HG02759 (cell line): ENCODE results near the gene RNF138.
A peak's percentile ranks its signal among the peaks of the same experiment; 100 is the strongest.
"Not testable (repeated sequence)": the region's sequence is repeated elsewhere in the genome, so short reads cannot be mapped to it uniquely, and the experiment has no call there.

Experiments
- ATAC-seq: cut with Tn5 transposase; IDR thresholded peaks from one replicate; pipeline ENCODE4 v1.9.1; 2021; ENCODE audit warnings: mild to moderate bottlenecking, moderate library complexity; ENCODE audit not compliant: unreplicated experiment

RNF138 gene

GRCh38 chr18:32095192-32095899, 3.7 kb downstream of the RNF138 start:
- ATAC-seq: no peak

- no peak for ATAC-seq
Measured at GRCh38 chr18:32095900-32096229, 4.2 kb downstream of the RNF138 start.

GRCh38 chr18:32096946-32097345, 5.3 kb downstream of the RNF138 start:
- ATAC-seq: no peak

DNA sequence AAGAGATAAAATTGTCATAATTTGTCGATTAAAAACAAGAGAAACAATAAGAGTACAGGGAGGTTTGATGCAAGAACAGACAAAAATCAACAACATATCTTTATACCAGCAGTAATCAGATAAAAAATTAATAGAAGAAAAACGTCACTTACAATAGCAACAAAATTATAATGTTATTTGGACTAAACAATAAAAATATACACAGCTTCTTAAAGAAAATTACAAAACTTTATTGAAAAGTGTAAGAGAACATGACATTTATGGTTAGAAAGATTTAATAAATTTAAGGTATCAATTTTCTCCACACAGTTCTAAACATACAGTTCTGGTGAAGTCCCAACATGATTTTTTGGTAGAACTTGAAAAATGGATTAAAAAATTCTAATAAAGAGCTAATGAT, 12.8 kb downstream of the RNF138 start:
- ATAC-seq: no peak

DNA sequence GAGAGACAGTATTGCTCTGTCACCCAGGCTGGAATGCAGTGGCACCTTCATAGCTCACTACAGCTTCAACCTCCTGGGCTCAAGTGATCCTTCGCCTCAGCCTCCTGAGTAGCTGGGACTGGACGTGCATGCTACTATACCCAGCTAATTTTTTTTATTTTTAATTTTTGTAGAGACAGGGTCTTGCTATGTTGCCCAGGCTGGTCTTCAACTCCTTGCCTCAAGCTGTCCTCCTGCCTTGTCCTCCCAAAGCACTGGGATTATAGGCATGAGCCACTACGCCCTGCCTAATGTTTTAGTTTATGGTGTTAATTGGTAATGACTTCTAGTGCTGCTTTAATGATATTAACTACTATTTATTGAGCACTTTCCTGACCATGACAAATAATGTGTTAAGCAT, 18.3 kb downstream of the RNF138 start:
- ATAC-seq: no peak

GRCh38 chr18:32111706-32112105, 20.0 kb downstream of the RNF138 start:
- ATAC-seq: no peak

DNA sequence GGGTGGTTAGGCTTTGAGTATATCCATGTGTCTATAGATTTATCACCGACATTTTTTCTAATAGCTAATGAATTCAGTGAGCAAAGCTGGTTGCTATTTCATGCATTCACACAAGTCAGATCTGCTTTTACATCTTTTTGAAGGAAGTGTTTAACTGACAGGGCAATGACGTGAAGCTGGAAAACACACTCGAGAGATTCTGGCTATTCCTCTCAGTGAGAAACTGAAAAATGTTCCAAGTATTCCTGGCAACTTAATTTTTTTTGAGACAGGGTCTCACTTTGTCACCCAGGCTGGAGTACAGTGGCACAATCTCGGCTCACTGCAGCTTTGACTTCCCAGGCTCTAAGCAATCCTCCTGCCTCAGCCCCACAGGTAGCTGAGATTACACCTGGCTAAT, 21.2 kb downstream of the RNF138 start:
- no peak for ATAC-seq

GRCh38 chr18:32114293-32114942, 22.7 kb downstream of the RNF138 start:
- ATAC-seq: no peak

- ATAC-seq: no peak
Measured at GRCh38 chr18:32122039-32122438, 30.4 kb downstream of the RNF138 start.

- no peak for ATAC-seq
Measured at GRCh38 chr18:32126538-32126937, 34.9 kb downstream of the RNF138 start.

- ATAC-seq: no peak
Measured at GRCh38 chr18:32135625-32136024, 44.0 kb downstream of the RNF138 start.

- ATAC-seq: no peak
Measured at GRCh38 chr18:32138332-32138982, 46.8 kb downstream of the RNF138 start.

GRCh38 chr18:32139835-32140283, 48.2 kb downstream of the RNF138 start:
- ATAC-seq: no peak

DNA sequence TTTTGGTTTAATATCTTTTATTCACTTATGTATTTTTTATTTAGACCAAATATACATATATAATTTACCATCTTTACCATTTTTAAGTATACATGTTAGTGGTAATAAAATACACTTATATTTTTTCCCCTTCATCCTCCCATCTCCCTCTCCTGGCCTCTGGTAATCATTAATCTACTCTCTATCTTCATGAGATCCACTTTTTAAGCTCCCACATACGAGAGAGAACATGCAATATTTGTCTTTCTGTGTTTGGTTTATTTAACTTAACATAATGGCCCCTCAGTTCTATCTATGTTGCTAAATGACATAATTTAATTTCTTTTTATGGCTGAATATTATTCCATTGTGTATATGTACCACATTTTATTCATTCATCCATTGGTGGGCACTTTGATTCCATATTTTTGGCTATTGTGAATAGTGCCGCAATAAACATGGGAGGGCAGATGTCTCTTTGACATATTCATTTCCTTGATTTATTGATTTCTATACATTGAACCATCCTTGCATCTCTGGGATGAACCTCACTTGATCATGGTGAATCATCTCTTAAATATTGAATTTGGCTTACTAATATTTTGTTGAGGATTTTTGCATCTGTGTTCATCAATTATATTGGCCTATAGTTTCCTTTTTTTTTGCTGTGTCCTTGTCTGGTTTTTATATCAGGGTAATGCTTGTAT, 56.7 kb downstream of the RNF138 start:
- ATAC-seq: no peak

GRCh38 chr18:32152705-32153448, 61.2 kb downstream of the RNF138 start:
- peak; percentile 87 for ATAC-seq

- ATAC-seq: no peak
Measured at GRCh38 chr18:32156855-32157254, 65.2 kb downstream of the RNF138 start.

- no peak for ATAC-seq
Measured at GRCh38 chr18:32157580-32157979, 65.9 kb downstream of the RNF138 start.

DNA sequence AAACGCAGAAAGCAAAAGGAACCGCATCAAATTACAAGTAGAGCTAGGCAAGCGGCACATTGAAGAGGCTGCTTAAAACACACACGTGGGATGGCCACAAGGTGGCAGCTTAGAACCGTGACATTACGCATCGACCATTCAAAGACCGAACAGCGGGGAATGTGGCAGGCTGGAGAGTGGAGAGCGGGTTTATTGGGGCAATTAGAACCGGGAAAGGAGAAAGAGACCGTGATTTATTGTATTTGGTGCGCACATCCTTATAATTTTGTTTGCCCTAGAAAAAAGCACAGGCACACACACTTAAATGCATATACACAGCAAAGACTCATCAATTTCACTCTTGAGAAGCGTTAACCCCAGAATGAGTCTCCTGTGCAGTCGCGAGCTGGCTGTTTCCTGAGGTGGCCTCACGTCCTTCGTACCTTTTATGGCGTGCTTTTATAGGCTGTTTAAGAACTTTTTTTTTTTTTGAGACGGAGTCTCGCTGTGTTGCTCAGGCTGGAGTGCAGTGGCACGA, 66.5 kb downstream of the RNF138 start:
- ATAC-seq: peak; percentile 90

DNA sequence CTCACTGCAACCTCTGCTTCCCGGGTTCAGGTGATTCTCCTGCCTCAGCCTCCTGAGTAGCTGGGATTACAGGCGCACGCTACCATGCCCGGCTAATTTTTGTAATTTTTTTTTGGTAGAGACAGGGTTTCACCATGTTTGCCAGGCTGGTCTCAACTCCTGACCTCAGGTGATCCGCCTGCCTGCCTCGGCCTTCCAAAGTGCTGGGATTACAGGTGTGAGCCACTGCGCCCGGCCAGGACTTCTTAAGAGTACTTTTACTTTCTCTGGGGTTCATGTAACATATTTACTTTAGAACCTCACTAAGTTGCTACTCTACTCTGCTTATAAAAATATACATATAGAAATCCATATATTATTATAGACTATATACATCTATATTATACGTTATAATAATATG, 67.0 kb downstream of the RNF138 start:
- not testable (repeated sequence) for ATAC-seq

GRCh38 chr18:32160547-32160946, 68.9 kb downstream of the RNF138 start:
- no peak for ATAC-seq
